Naive thymus-derived CD8-positive, alpha-beta T cell (primary cell): ENCODE measurements around the gene TNNI2. TPM values are rescaled to one million over a fixed set of nuclear protein-coding genes. Genes with fewer than 3 reads are reported as not detected.
A peak's percentile ranks its signal among the peaks of the same experiment; 100 is the strongest.

ENCODE experiments used
- ATAC-seq, 2 donors: fragments of 150-1000 bp; cut with Tn5 transposase in 1 of 2; sonication (Bioruptor Pico), chemical (Tn5 transposase) in 1 of 2; 1 replicate in 1 of 2; 2 replicates in 1 of 2; pipeline ENCODE4 v1.10.0; 2021; ENCODE audit warnings: mild to moderate bottlenecking in 2 of 2, moderate library complexity in 2 of 2
- POLR2A ChIA-PET: fragments of 350-600 bp; sonication (Branson Sonifier 250); formaldehyde crosslinking; loops from one replicate; lab custom pipeline; 2021; ENCODE audit warnings: antibody characterized with exemption; lab: Charles Lee
- DNase-seq, 10 donors: peaks; one replicate each; pipeline versions ENCODE4 v3.0.0 to v3.0.0-alpha.2; 2020 to 2022
- H3K27ac Mint-ChIP-seq, 10 donors: one replicate each; pipeline ENCODE4 v1.8.0; 2020 to 2022; ENCODE audit warnings: mild to moderate bottlenecking in 10 of 10, mixed read lengths in 10 of 10, moderate library complexity in 4 of 10, inconsistent platforms in 1 of 10
- H3K27me3 Mint-ChIP-seq, 5 donors: one replicate each; pipeline ENCODE4 v1.8.0; 2021 to 2022; ENCODE audit warnings: mixed read lengths in 5 of 5
- H3K36me3 Mint-ChIP-seq, 3 donors: one replicate each; pipeline ENCODE4 v1.8.0; 2020 to 2022; ENCODE audit warnings: mixed read lengths in 3 of 3, mild to moderate bottlenecking in 2 of 3, inconsistent platforms in 1 of 3
- H3K4me1 Mint-ChIP-seq, 4 donors: one replicate each; pipeline ENCODE4 v1.8.0; 2021 to 2022; ENCODE audit warnings: mixed read lengths in 4 of 4
- H3K4me3 Mint-ChIP-seq, 10 donors: one replicate each; pipeline ENCODE4 v1.8.0; 2020 to 2022; ENCODE audit warnings: mild to moderate bottlenecking in 10 of 10, mixed read lengths in 10 of 10, moderate library complexity in 6 of 10, inconsistent platforms in 1 of 10
- H3K9me3 Mint-ChIP-seq, 9 donors: one replicate each; pipeline ENCODE4 v1.8.0; 2020 to 2022; ENCODE audit warnings: mixed read lengths in 9 of 9, mild to moderate bottlenecking in 3 of 9, inconsistent platforms in 1 of 9, moderate library complexity in 1 of 9
- polyA plus RNA-seq, 3 donors: library from polyadenylated mRNA; unstranded; fragments of 300-500 nt; fragmentation: Illumina TruSeq; gene quantifications; one replicate each; pipeline ENCODE4 v1.2.3, GENCODE V29; 2021
- total RNA-seq, 8 experiments: library from RNA in 2 of 8; stranded (reverse) in 2 of 8; gene quantifications; one replicate each; pipeline ENCODE4 v1.2.3 and lab custom pipeline; 2021 to 2026

TNNI2 gene
- total and polyA plus RNA-seq, 5 experiments from 2014 or later: not detected

- Mint-ChIP-seq H3K36me3 (peaks cover 0 to 9% (median 4%) of the 10 kb centered on the region in 3 donors), H3K27ac (peak overlapping the region; percentile 93 to 100 (median 98)), H3K9me3 (no peaks in the 10 kb centered on the region), H3K4me3 (peak overlapping the region; percentile 95 to 100 (median 99)), H3K27me3 (no peaks in the 10 kb centered on the region), H3K4me1 (peaks cover 15 to 77% (median 72%) of the 10 kb centered on the region in 4 donors)
- POLR2A ChIA-PET: interaction anchor here (0.6 to 12.6 kb wide), 19 partner anchors 8 to 298 kb away, joined by 3 to 163 read pairs (median 8); partner anchors contain the start of genes MRPL23, PRR33 and TNNI2
- no peak for ATAC-seq
- no peak for DNase-seq
These were observed 14.8 kb downstream of the TNNI2 start for GRCh38 chr11:1853376-1854131.

- Mint-ChIP-seq H3K4me1 (peaks cover 20 to 75% (median 67%) of the 10 kb centered on the region in 4 donors), H3K9me3 (no peaks in the 10 kb centered on the region), H3K36me3 (peaks cover 0 to 12% (median 4%) of the 10 kb centered on the region in 3 donors), H3K27ac (peak overlapping the region; percentile 93 to 100 (median 98)), H3K4me3 (peak overlapping the region; percentile 95 to 100 (median 99)), H3K27me3 (no peaks in the 10 kb centered on the region)
- ATAC-seq (no peak), DNase-seq (no peak)
- POLR2A ChIA-PET: interaction anchor here (0.7 to 12.6 kb wide), 16 partner anchors 8 to 297 kb away, joined by 3 to 163 read pairs (median 12); partner anchors contain the start of genes MRPL23 and PRR33
These were observed 15.6 kb downstream of the TNNI2 start for GRCh38 chr11:1854132-1854948.

GRCh38 chr11:1854949-1855885 is 16.4 kb downstream of the TNNI2 start:
- Mint-ChIP-seq H3K27me3 (no peaks in the 10 kb centered on the region), H3K4me3 (peak overlapping the region; percentile 61 to 100 (median 98)), H3K27ac (peak overlapping the region in 7 of 10 donors; percentile 34 to 90 (median 48)), H3K4me1 (peaks cover 20 to 68% (median 60%) of the 10 kb centered on the region in 4 donors), H3K36me3 (peaks cover 0 to 14% (median 4%) of the 10 kb centered on the region in 3 donors), H3K9me3 (no peaks in the 10 kb centered on the region)
- DNase-seq (no peak), ATAC-seq (no peak)
- POLR2A ChIA-PET: interaction anchor here (1.1 to 12.6 kb wide), 9 partner anchors 9 to 100 kb away, joined by 3 to 163 read pairs (median 14); partner anchors contain the start of gene PRR33

- peaks cover 0 to 14% (median 4%) of the 10 kb centered on the region in 3 donors for H3K36me3 Mint-ChIP-seq
- no peaks in the 10 kb centered on the region for H3K9me3 Mint-ChIP-seq
- POLR2A ChIA-PET: interaction anchor here (1.6 to 12.6 kb wide), 5 partner anchors 10 to 100 kb away, joined by 4 to 163 read pairs (median 24); partner anchors contain the start of gene PRR33
- DNase-seq (no peak), ATAC-seq (no peak)
- H3K27me3 Mint-ChIP-seq: no peaks in the 10 kb centered on the region
- peak overlapping the region; percentile 34 to 100 (median 46) for H3K4me3 Mint-ChIP-seq
- H3K27ac Mint-ChIP-seq: peak overlapping the region; percentile 14 to 90 (median 64)
- peaks cover 20 to 61% (median 53%) of the 10 kb centered on the region in 4 donors for H3K4me1 Mint-ChIP-seq
These were observed 17.1 kb downstream of the TNNI2 start for GRCh38 chr11:1855886-1856265.

GRCh38 chr11:1856306-1857005 is 17.7 kb downstream of the TNNI2 start:
- no peak for DNase-seq
- H3K9me3 Mint-ChIP-seq: no peaks in the 10 kb centered on the region
- peaks cover 0 to 14% (median 4%) of the 10 kb centered on the region in 3 donors for H3K36me3 Mint-ChIP-seq
- POLR2A ChIA-PET: interaction anchor here (1.6 to 12.6 kb wide), 4 partner anchors 10 to 101 kb away, joined by 4 to 163 read pairs (median 25); partner anchors contain the start of gene PRR33
- H3K27me3 Mint-ChIP-seq: no peaks in the 10 kb centered on the region
- ATAC-seq: no peak
- H3K27ac Mint-ChIP-seq: peak overlapping the region; percentile 9 to 90 (median 64)
- peak overlapping the region; percentile 26 to 95 (median 42) for H3K4me3 Mint-ChIP-seq
- H3K4me1 Mint-ChIP-seq: peaks cover 20 to 55% (median 47%) of the 10 kb centered on the region in 4 donors

GRCh38 chr11:1857064-1857463 is 18.3 kb downstream of the TNNI2 start:
- POLR2A ChIA-PET: interaction anchor here (0.9 to 12.6 kb wide), 6 partner anchors 9 to 102 kb away, joined by 3 to 163 read pairs (median 14); partner anchors contain the start of gene PRR33
- no peaks in the 10 kb centered on the region for H3K9me3 Mint-ChIP-seq
- H3K4me3 Mint-ChIP-seq: no peak overlapping the region
- H3K4me1 Mint-ChIP-seq: peaks cover 20 to 50% (median 42%) of the 10 kb centered on the region in 4 donors
- ATAC-seq (no peak), DNase-seq (no peak)
- no peaks in the 10 kb centered on the region for H3K27me3 Mint-ChIP-seq
- peaks cover 0 to 14% (median 4%) of the 10 kb centered on the region in 3 donors for H3K36me3 Mint-ChIP-seq
- H3K27ac Mint-ChIP-seq: no peak overlapping the region

GRCh38 chr11:1858154-1858553 is 19.4 kb downstream of the TNNI2 start:
- POLR2A ChIA-PET: interaction anchor here (0.7 to 4.6 kb wide), 5 partner anchors 12 to 50 kb away, joined by 3 to 24 read pairs (median 3); no protein-coding TSS in a partner anchor
- Mint-ChIP-seq H3K4me1 (peaks cover 12 to 40% (median 31%) of the 10 kb centered on the region in 4 donors), H3K27ac (peak overlapping the region in 6 of 10 donors; percentile 37 to 80 (median 69)), H3K9me3 (no peaks in the 10 kb centered on the region), H3K36me3 (peaks cover 0 to 15% (median 0%) of the 10 kb centered on the region in 3 donors), H3K4me3 (peak overlapping the region in 3 of 10 donors; percentile 6 to 51 (median 49)), H3K27me3 (no peaks in the 10 kb centered on the region)
- ATAC-seq (no peak), DNase-seq (no peak)

GRCh38 chr11:1858576-1858975 is 19.8 kb downstream of the TNNI2 start:
- Mint-ChIP-seq H3K27me3 (no peaks in the 10 kb centered on the region), H3K36me3 (peaks cover 0 to 16% (median 0%) of the 10 kb centered on the region in 3 donors), H3K27ac (peak overlapping the region in 6 of 10 donors; percentile 9 to 80 (median 53)), H3K4me3 (peak overlapping the region in 3 of 10 donors; percentile 6 to 49 (median 26)), H3K9me3 (no peaks in the 10 kb centered on the region), H3K4me1 (peaks cover 13 to 40% (median 29%) of the 10 kb centered on the region in 4 donors)
- DNase-seq (no peak), ATAC-seq (no peak)
- POLR2A ChIA-PET: interaction anchor here (0.7 to 4.6 kb wide), 3 partner anchors 11 to 50 kb away, joined by 3 to 24 read pairs (median 3); no protein-coding TSS in a partner anchor

- POLR2A ChIA-PET: interaction anchor here (4.6 kb wide), 1 partner anchor 11 kb away, joined by 24 read pairs; no protein-coding TSS in a partner anchor
- peak overlapping the region in 3 of 10 donors; percentile 6 to 51 (median 26) for H3K4me3 Mint-ChIP-seq
- H3K27ac Mint-ChIP-seq: peak overlapping the region in 6 of 10 donors; percentile 9 to 80 (median 56)
- peaks cover 0 to 17% (median 0%) of the 10 kb centered on the region in 3 donors for H3K36me3 Mint-ChIP-seq
- DNase-seq (no peak), ATAC-seq (no peak)
- no peaks in the 10 kb centered on the region for H3K27me3 Mint-ChIP-seq
- no peaks in the 10 kb centered on the region for H3K9me3 Mint-ChIP-seq
- H3K4me1 Mint-ChIP-seq: peaks cover 11 to 39% (median 28%) of the 10 kb centered on the region in 4 donors
These were observed 20.2 kb downstream of the TNNI2 start for GRCh38 chr11:1859004-1859403.

GRCh38 chr11:1860108-1860507 is 21.3 kb downstream of the TNNI2 start:
- POLR2A ChIA-PET: no interaction called here
- no peaks in the 10 kb centered on the region for H3K27me3 Mint-ChIP-seq
- no peak overlapping the region for H3K4me3 Mint-ChIP-seq
- H3K9me3 Mint-ChIP-seq: no peaks in the 10 kb centered on the region
- H3K27ac Mint-ChIP-seq: no peak overlapping the region
- no peak for DNase-seq
- peaks cover 0 to 18% (median 0%) of the 10 kb centered on the region in 3 donors for H3K36me3 Mint-ChIP-seq
- ATAC-seq: no peak
- peaks cover 18 to 43% (median 32%) of the 10 kb centered on the region in 4 donors for H3K4me1 Mint-ChIP-seq
